SK-N-SH (cell line): ENCODE results near the gene FBXO27. TPM values are rescaled to one million over a fixed set of nuclear protein-coding genes. Genes with fewer than 3 reads are reported as not detected.

Source experiments
- CTCF ChIA-PET: fragments of 300-600, 350-600 bp; formaldehyde crosslinking; extraction: SDS; loops from one replicate; lab custom pipeline; 2021; lab: Yijun Ruan, JAX
- POLR2A ChIA-PET: fragments of 350-600 bp; sonication (Branson Sonifier 250); formaldehyde crosslinking; extraction: SDS; loops from one replicate; lab custom pipeline; 2020; ENCODE audit warnings: antibody characterized with exemption, inconsistent platforms; lab: Yijun Ruan, JAX
- DNase-seq: peaks from one replicate; pipeline ENCODE4 v3.0.0; 2012
- H2AFZ ChIP-seq: fragments of 200-600 bp; sonication (generic); 2 replicates; pipeline ENCODE4 v1.8.1; 2016; ENCODE audit warnings: antibody characterized with exemption, mild to moderate bottlenecking, low read depth
- H3F3A ChIP-seq: fragments of 200-600 bp; sonication (generic); replicated peaks from 2 replicates; pipeline ENCODE3; 2016; ENCODE audit warnings: antibody characterized with exemption, mild to moderate bottlenecking; ENCODE audit not compliant: insufficient read depth
- H3K27ac ChIP-seq, 2 experiments: fragments of 200-500 bp in 1 of 2; fragments of 200-600 bp in 1 of 2; sonication (Bioruptor generic) in 1 of 2; sonication (generic), shearing (Covaris generic) in 1 of 2; 2 replicates each; pipeline versions ENCODE4 v1.5.1 to v1.6.1; 2014 to 2016; ENCODE audit warnings: low read depth in 2 of 2, inconsistent platforms in 1 of 2, low read length in 1 of 2, mild to moderate bottlenecking in 1 of 2, mixed read lengths in 1 of 2
- H3K27me3 ChIP-seq: fragments of 200-600 bp; sonication (generic), shearing (Covaris generic); 2 replicates; pipeline ENCODE4 v1.6.1; 2016; ENCODE audit warnings: mixed run types; ENCODE audit not compliant: insufficient read depth
- H3K36me3 ChIP-seq, 2 experiments: fragments of 200-500 bp in 1 of 2; fragments of 200-600 bp in 1 of 2; sonication (Bioruptor generic) in 1 of 2; sonication (generic) in 1 of 2; replicated peaks in 1 of 2; 2 replicates each; pipeline versions ENCODE3 to v1.5.1; 2014 to 2016; ENCODE audit warnings: low read length in 1 of 2, mild to moderate bottlenecking in 1 of 2; ENCODE audit not compliant: insufficient read depth in 2 of 2, control insufficient read depth in 1 of 2
- H3K4me1 ChIP-seq, 2 experiments: fragments of 200-500 bp in 1 of 2; fragments of 200-600 bp in 1 of 2; sonication (Bioruptor generic) in 1 of 2; sonication (generic), shearing (Covaris generic) in 1 of 2; 2 replicates each; pipeline versions ENCODE4 v1.5.1 to v1.6.1; 2014 to 2016; ENCODE audit warnings: low read depth in 1 of 2, low read length in 1 of 2, mixed run types in 1 of 2; ENCODE audit not compliant: insufficient read depth in 2 of 2, control insufficient read depth in 1 of 2
- H3K4me2 ChIP-seq: fragments of 200-600 bp; sonication (generic), shearing (Covaris generic); 2 replicates; pipeline ENCODE4 v1.6.1; 2017; ENCODE audit warnings: mixed run types
- H3K4me3 ChIP-seq, 2 experiments: fragments of 200-500 bp in 1 of 2; fragments of 200-600 bp in 1 of 2; sonication (Bioruptor generic) in 1 of 2; sonication (generic), shearing (Covaris generic) in 1 of 2; 2 replicates each; pipeline versions ENCODE4 v1.5.1 to v1.8.1; 2014 to 2016; ENCODE audit warnings: low read depth in 2 of 2, inconsistent platforms in 1 of 2, low read length in 1 of 2, mild to moderate bottlenecking in 1 of 2, mixed read lengths in 1 of 2, moderate library complexity in 1 of 2
- H3K79me2 ChIP-seq: fragments of 200-600 bp; sonication (generic); 2 replicates; pipeline ENCODE4 v1.8.1; 2017; ENCODE audit warnings: mild to moderate bottlenecking; ENCODE audit not compliant: insufficient read depth
- H3K9ac ChIP-seq: fragments of 200-600 bp; sonication (generic); 2 replicates; pipeline ENCODE4 v1.6.1; 2017; ENCODE audit warnings: mixed run types
- H3K9me2 ChIP-seq: fragments of 200-600 bp; sonication (generic); 2 replicates; pipeline ENCODE4 v1.6.1; 2017; ENCODE audit warnings: mixed run types
- H3K9me3 ChIP-seq: fragments of 200-600 bp; sonication (generic); 2 replicates; pipeline ENCODE4 v1.6.1; 2017; ENCODE audit warnings: mixed run types, mild to moderate bottlenecking, moderate library complexity
- H4K20me1 ChIP-seq: fragments of 200-600 bp; sonication (generic); 2 replicates; pipeline ENCODE4 v1.6.1; 2017; ENCODE audit warnings: mild to moderate bottlenecking, mixed run types; ENCODE audit not compliant: insufficient read depth
- FOSL2 ChIP-seq: IDR thresholded peaks from 2 replicates; pipeline ENCODE4 v1.4.0; 2012; ENCODE audit warnings: low read depth, mild to moderate bottlenecking, moderate library complexity, borderline replicate concordance
- FOXJ3 ChIP-seq: sonication (generic); formaldehyde crosslinking; IDR thresholded peaks from 2 replicates; pipeline ENCODE4 v1.5.1; 2020; ENCODE audit warnings: mild to moderate bottlenecking, missing genetic modification reagents
- GABPA ChIP-seq: IDR thresholded peaks from 2 replicates; pipeline ENCODE4 v1.4.0; 2012; ENCODE audit warnings: low read depth, mild to moderate bottlenecking
- GATA2 ChIP-seq: sonication (generic); formaldehyde crosslinking; IDR thresholded peaks from 2 replicates; pipeline ENCODE4 v1.5.0; 2020; ENCODE audit warnings: mild to moderate bottlenecking, missing genetic modification reagents
- JUND ChIP-seq: IDR thresholded peaks from 2 replicates; pipeline ENCODE4 v1.4.0; 2012
- RAD21 ChIP-seq: IDR thresholded peaks from 2 replicates; pipeline ENCODE4 v1.6.1; 2012; ENCODE audit warnings: mild to moderate bottlenecking, low read length
- RCOR1 ChIP-seq: fragments of 150-350 bp; IDR thresholded peaks from 2 replicates; pipeline ENCODE4 v1.6.1; 2017; ENCODE audit warnings: antibody characterized with exemption, low read length
- RFX5 ChIP-seq: IDR thresholded peaks from 2 replicates; pipeline ENCODE4 v1.6.1; 2012; ENCODE audit warnings: mild to moderate bottlenecking, improper control_type of control experiment, low read length
- WGBS: methylation state at CpG from one replicate; pipeline ENCODE4 v1.1.6; 2017; ENCODE audit warnings: low lambda C conversion rate; 5-methylcytosine and 5-hydroxymethylcytosine counted together
- polyA plus RNA-seq, 3 experiments: library from polyadenylated mRNA; depleted of rRNA; stranded (reverse); fragments of >200 nt; gene quantifications; 2 replicates each; pipeline ENCODE4 v1.2.3, GENCODE V29; 2012
- TF ChIP-seq, protein P1 (sequence below): fragments of 150-350 bp; IDR thresholded peaks from 2 replicates; pipeline ENCODE4 v1.6.1; 2017; ENCODE audit warnings: antibody characterized with exemption, low read length, low read depth, borderline replicate concordance
- TF ChIP-seq, protein P2 (sequence below): IDR thresholded peaks from 2 replicates; pipeline ENCODE4 v1.4.0; 2012; ENCODE audit warnings: low read depth, borderline replicate concordance
- TF ChIP-seq, protein P3 (sequence below): fragments of 150-350 bp; IDR thresholded peaks from 2 replicates; pipeline ENCODE4 v1.6.1; 2016; ENCODE audit warnings: mild to moderate bottlenecking, low read depth, low read length
- TF ChIP-seq, protein P4 (sequence below): IDR thresholded peaks from 2 replicates; pipeline ENCODE4 v1.4.0; 2012; ENCODE audit warnings: low read depth, borderline replicate concordance

The FBXO27 gene
- polyA plus RNA-seq, 1 of the 3 experiments (the other 2 are of a cell fraction) = 5.8 TPM

DNA sequence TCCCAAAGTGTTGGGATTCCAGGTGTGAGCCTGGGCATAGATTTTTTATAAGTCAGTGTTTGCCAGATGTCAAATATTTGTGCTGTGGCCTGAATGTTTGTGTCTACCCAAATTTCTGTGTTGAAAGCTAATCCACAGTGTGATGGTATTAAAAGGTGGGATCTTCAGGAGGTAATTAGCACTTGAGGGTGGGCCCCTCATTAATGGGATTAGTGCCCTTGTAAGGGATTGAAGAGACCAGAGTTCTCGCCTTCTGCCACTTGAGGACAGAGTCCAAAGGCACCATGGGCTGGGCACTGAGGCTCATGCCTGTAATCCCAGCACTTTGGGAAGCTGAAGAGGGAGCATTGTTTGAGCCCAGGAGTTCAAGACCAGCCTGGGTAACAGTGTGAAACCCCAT is 47.1 kb downstream of the FBXO27 start (continued):
- no peak for TF ChIP-seq FOXJ3
- no peak for TF ChIP-seq FOSL2
- TF ChIP-seq, all 33 proteins: peak for 0

DNA sequence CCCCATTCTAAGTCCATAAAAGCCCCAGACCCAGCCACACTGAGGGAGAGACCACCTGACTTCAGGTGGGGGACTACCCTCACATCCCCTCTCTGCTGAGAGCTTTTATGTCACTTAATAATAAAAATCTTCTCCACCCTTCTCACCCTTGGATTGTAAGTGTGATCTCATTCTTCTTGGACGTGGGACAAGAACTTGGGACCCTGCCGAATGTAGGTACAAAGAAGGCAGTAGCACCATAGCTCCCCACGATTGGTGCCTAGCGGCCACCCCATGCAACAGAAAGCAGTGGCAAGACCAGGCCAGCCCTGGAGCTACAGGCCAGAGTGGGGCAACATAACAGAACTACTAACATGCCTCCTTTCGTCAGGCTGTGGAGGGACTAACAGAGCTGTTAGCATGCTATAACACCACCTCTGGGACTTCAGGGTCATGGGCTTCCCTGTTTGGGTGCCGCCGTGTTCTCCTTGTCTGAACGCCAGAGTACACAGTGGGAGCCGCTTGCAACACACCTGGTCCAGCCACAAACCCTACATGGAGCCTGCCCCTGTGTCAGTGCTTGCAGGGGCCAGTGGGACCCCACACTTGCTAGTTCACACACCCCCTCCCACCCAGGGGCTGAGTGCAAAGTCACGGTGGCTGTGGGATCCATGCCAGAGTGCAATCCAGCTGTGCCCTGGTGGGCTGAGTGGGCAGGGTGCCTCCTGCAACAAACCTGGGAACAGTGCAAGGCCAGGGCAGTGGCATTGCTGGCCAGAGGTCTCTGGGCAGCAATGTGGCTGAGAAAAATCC is 51.6 kb downstream of the FBXO27 start:
- Histone ChIP-seq H3F3A (peaks cover 12% of the 10 kb centered on the region), H3K9me3 (no peaks in the 10 kb centered on the region), H3K4me2 (no peak overlapping the region), H3K9me2 (no peaks in the 10 kb centered on the region), H3K36me3 (no peaks in the 10 kb centered on the region), H3K4me1 (peaks cover 5 to 6% of the 10 kb centered on the region in 2 experiments; a peak in 3 of 4 replicates), H3K9ac (no peak overlapping the region), H3K27me3 (no peaks in the 10 kb centered on the region), H3K79me2 (no peaks in the 10 kb centered on the region)
- DNase-seq = no peak
- POLR2A ChIA-PET = no interaction called here
- TF ChIP-seq, protein P1, sequence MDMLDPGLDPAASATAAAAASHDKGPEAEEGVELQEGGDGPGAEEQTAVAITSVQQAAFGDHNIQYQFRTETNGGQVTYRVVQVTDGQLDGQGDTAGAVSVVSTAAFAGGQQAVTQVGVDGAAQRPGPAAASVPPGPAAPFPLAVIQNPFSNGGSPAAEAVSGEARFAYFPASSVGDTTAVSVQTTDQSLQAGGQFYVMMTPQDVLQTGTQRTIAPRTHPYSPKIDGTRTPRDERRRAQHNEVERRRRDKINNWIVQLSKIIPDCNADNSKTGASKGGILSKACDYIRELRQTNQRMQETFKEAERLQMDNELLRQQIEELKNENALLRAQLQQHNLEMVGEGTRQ = no peak
- TF ChIP-seq, protein P2, sequence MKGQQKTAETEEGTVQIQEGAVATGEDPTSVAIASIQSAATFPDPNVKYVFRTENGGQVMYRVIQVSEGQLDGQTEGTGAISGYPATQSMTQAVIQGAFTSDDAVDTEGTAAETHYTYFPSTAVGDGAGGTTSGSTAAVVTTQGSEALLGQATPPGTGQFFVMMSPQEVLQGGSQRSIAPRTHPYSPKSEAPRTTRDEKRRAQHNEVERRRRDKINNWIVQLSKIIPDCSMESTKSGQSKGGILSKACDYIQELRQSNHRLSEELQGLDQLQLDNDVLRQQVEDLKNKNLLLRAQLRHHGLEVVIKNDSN = no peak
- TF ChIP-seq RFX5 = no peak
- TF ChIP-seq, protein P3, sequence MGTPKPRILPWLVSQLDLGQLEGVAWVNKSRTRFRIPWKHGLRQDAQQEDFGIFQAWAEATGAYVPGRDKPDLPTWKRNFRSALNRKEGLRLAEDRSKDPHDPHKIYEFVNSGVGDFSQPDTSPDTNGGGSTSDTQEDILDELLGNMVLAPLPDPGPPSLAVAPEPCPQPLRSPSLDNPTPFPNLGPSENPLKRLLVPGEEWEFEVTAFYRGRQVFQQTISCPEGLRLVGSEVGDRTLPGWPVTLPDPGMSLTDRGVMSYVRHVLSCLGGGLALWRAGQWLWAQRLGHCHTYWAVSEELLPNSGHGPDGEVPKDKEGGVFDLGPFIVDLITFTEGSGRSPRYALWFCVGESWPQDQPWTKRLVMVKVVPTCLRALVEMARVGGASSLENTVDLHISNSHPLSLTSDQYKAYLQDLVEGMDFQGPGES = no peak
- TF ChIP-seq RCOR1 = no peak
- TF ChIP-seq JUND = no peak
- TF ChIP-seq GATA2 (CRISPR knock-in tag) = no peak
- TF ChIP-seq RAD21 = no peak
- no peak for TF ChIP-seq GABPA
- TF ChIP-seq, protein P4, sequence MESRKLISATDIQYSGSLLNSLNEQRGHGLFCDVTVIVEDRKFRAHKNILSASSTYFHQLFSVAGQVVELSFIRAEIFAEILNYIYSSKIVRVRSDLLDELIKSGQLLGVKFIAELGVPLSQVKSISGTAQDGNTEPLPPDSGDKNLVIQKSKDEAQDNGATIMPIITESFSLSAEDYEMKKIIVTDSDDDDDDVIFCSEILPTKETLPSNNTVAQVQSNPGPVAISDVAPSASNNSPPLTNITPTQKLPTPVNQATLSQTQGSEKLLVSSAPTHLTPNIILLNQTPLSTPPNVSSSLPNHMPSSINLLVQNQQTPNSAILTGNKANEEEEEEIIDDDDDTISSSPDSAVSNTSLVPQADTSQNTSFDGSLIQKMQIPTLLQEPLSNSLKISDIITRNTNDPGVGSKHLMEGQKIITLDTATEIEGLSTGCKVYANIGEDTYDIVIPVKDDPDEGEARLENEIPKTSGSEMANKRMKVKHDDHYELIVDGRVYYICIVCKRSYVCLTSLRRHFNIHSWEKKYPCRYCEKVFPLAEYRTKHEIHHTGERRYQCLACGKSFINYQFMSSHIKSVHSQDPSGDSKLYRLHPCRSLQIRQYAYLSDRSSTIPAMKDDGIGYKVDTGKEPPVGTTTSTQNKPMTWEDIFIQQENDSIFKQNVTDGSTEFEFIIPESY = no peak
- TF ChIP-seq, all 33 proteins: peak for 0
- Histone ChIP-seq H3K27ac (no peak overlapping the region), H2AFZ (no peak overlapping the region), H3K4me3 (no peak overlapping the region), H4K20me1 (no peaks in the 10 kb centered on the region)
- 78% methylated on average over 7 of the region's 10 CpGs for WGBS
- CTCF ChIA-PET = no interaction called here
